Measurements from ENCODE around the gene RNF149. TPM values are rescaled to one million over a fixed set of nuclear protein-coding genes. Genes with fewer than 3 reads are reported as not detected.

RNF149 gene
- total and polyA plus RNA-seq, 10 donors = 31.8 to 398 (median 211) TPM

- WGBS, 5 donors = 95 to 98% (median 97%) methylated on average over 6 of the region's 6 CpGs
- H3K9me3 ChIP-seq = no peaks in the 10 kb centered on the region
- TF ChIP-seq CTCF (IDR thresholded peaks at IDR 0.05 in 8 of 11, conservative IDR thresholded peaks at IDR 0.05 in 3 of 11) = no peak
- no peak for TF ChIP-seq POLR2A (IDR thresholded peaks at IDR 0.05)
- peak in 1 of 3 donors; percentile 54 for TF ChIP-seq POLR2AphosphoS5 (IDR thresholded peaks at IDR 0.05)
- H3K4me3 ChIP-seq = no peak overlapping the region
- peaks cover 0 to 33% (median under 1%) of the 10 kb centered on the region in 6 donors for H3K4me1 ChIP-seq
- H3K36me3 ChIP-seq = peaks cover 9 to 100% (median 79%) of the 10 kb centered on the region in 6 donors
- no peak for DNase-seq
- H3K27me3 ChIP-seq (replicated peaks in 1 of 7) = no peaks in the 10 kb centered on the region
- intact Hi-C loops (cut with DNase I; ENCODE audit: low total_unique reads) = no loop called here
- H3K27ac ChIP-seq = no peak overlapping the region
These were observed 21.8 kb downstream of the RNF149 start for GRCh38 chr2:101286684-101287083.

DNA sequence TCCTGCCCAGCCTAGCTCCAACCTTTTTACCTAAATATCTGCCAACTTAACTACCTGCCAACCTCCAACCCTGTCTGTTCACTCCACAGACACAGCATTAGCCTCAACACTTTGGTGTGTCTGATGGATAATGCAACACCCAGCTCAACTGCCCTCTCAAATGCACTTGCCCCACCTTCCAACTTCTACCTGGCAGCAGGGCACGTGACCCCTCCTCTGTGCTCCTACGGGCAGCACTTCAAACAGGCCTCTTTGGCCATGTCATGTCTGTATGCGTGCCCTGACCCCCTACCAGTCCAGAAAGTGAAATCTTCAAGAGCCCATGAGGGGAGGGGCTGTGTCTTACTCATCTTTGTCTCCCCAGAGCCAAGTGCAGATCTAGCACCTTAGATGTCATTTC is 25.5 kb downstream of the RNF149 start:
- intact Hi-C loops (cut with DNase I; ENCODE audit: low total_unique reads) = no loop called here
- no peaks in the 10 kb centered on the region for H3K27me3 ChIP-seq (replicated peaks in 1 of 7)
- 93 to 97% (median 96%) methylated on average over 3 of the region's 3 CpGs for WGBS, 5 donors
- peak in 2 of 3 donors; percentile 38 to 66 for TF ChIP-seq POLR2AphosphoS5 (IDR thresholded peaks at IDR 0.05)
- TF ChIP-seq POLR2A (IDR thresholded peaks at IDR 0.05) = no peak
- TF ChIP-seq CTCF (IDR thresholded peaks at IDR 0.05 in 8 of 11, conservative IDR thresholded peaks at IDR 0.05 in 3 of 11) = no peak
- H3K9me3 ChIP-seq = no peaks in the 10 kb centered on the region
- peaks cover 9 to 100% (median 91%) of the 10 kb centered on the region in 6 donors for H3K36me3 ChIP-seq
- H3K4me3 ChIP-seq = no peak overlapping the region
- H3K4me1 ChIP-seq = peaks cover 0 to 36% (median 0%) of the 10 kb centered on the region in 6 donors
- peak overlapping the region in 2 of 8 donors; percentile 0 to 46 for H3K27ac ChIP-seq
- no peak for DNase-seq

- Histone ChIP-seq H3K4me1 (peaks cover 0 to 36% (median 0%) of the 10 kb centered on the region in 6 donors), H3K27ac (peak overlapping the region in 1 of 8 donors; percentile 46), H3K9me3 (no peaks in the 10 kb centered on the region), H3K27me3 (replicated peaks in 1 of 7) (no peaks in the 10 kb centered on the region), H3K4me3 (no peak overlapping the region), H3K36me3 (peaks cover 6 to 100% (median 89%) of the 10 kb centered on the region in 6 donors)
- TF ChIP-seq POLR2A (IDR thresholded peaks at IDR 0.05) (no peak), POLR2AphosphoS5 (IDR thresholded peaks at IDR 0.05) (peak in 1 of 3 donors; percentile 61)
- intact Hi-C loops (cut with DNase I; ENCODE audit: low total_unique reads) = no loop called here
- WGBS, 5 donors = 97 to 100% (median 99%) methylated on average over 4 of the region's 4 CpGs
- no peak for DNase-seq
These were observed 27.0 kb downstream of the RNF149 start for GRCh38 chr2:101281482-101281881.

DNA sequence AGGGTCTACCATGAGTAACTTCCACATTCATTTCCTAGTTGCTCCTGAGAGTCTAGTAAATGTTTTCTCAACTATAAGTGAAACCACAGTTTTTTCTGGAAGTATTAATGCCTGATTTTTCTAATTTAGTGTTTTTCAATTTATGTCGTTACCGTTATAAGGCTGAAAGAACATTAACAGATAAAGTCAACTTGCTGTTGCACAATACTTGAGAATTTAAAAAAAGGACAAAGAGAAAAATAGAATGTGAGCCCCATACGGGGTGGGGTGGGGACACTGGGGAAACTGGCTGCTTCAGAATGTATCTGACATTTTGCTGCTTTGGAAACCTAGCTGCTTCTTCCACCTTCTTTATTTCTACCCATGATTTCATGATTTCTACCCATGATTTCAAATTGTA is 29.6 kb downstream of the RNF149 start:
- no peak for TF ChIP-seq POLR2AphosphoS5 (IDR thresholded peaks at IDR 0.05)
- H3K4me3 ChIP-seq = no peak overlapping the region
- DNase-seq = no peak
- peaks cover 0 to 100% (median 84%) of the 10 kb centered on the region in 6 donors for H3K36me3 ChIP-seq
- intact Hi-C loops (cut with DNase I; ENCODE audit: low total_unique reads) = no loop called here
- no peaks in the 10 kb centered on the region for H3K27me3 ChIP-seq (replicated peaks in 1 of 7)
- H3K4me1 ChIP-seq = peaks cover 0 to 32% (median 0%) of the 10 kb centered on the region in 6 donors
- 88 to 94% (median 90%) methylated on average over 3 of the region's 3 CpGs for WGBS, 5 donors
- no peak overlapping the region for H3K27ac ChIP-seq
- no peaks in the 10 kb centered on the region for H3K9me3 ChIP-seq

DNA sequence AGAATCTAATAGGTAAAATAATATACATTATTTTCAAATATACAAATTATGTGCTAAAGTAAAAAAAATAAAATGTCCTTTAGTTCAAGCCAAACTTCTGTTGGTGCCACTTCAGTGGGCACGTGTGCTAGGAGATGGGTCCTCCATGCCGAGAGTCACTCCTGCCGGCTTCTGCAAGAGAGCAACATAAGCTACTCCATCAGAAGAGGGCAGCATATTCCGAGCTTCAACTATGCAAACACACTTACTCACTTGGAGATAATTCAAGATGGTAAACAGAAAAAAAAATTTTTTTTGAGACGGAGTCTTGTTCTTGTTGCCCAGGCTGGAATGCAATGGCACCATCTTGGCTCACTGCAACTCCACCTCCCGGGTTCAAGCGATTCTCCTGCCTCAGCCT is 31.4 kb downstream of the RNF149 start:
- no peaks in the 10 kb centered on the region for H3K27me3 ChIP-seq (replicated peaks in 1 of 7)
- TF ChIP-seq POLR2AphosphoS5 (IDR thresholded peaks at IDR 0.05) (peak in 1 of 3 donors; percentile 14), CTCF (IDR thresholded peaks at IDR 0.05 in 8 of 11, conservative IDR thresholded peaks at IDR 0.05 in 3 of 11) (no peak), POLR2A (IDR thresholded peaks at IDR 0.05) (no peak)
- WGBS, 5 donors = 91 to 96% (median 96%) methylated on average over 7 of the region's 7 CpGs

More for the DNA sequence above, 31.4 kb downstream of the RNF149 start:
- no peak for DNase-seq
- Histone ChIP-seq H3K36me3 (peaks cover 0 to 100% (median 84%) of the 10 kb centered on the region in 6 donors), H3K4me1 (peaks cover 0 to 32% (median under 1%) of the 10 kb centered on the region in 6 donors), H3K4me3 (no peak overlapping the region), H3K27ac (no peak overlapping the region), H3K9me3 (no peaks in the 10 kb centered on the region)
- intact Hi-C loops (cut with DNase I; ENCODE audit: low total_unique reads) = no loop called here
